ENCODE results near the gene MYO15B. TPM values are rescaled to one million over a fixed set of nuclear protein-coding genes. Genes with fewer than 3 reads are reported as not detected.

Gene MYO15B
- 261 TPM for polyA plus RNA-seq (2013)

GRCh38 chr17:75587675-75588595 is at the start of gene MYO15B:
Gene MYO15B, plus strand, starts transcription at chr17:75587800. Its CDS starts 258 bp downstream, at chr17:75588058.
- Histone ChIP-seq H3K4me1 (ENCODE audit: control extremely low read depth in 1 of 4, control insufficient read depth in 4 of 4, insufficient read depth in 4 of 4, low read length in 3 of 4) (peaks cover 5 to 32% (median 24%) of the 10 kb centered on the region in 4 experiments), H3K36me3 (ENCODE audit: control insufficient read depth in 4 of 4, insufficient read depth in 4 of 4, low read length in 3 of 4) (peaks cover 0 to 27% (median 24%) of the 10 kb centered on the region in 4 experiments), H3K4me3 (ENCODE audit: control insufficient read depth in 1 of 7, extremely low read depth in 1 of 7, insufficient read depth in 4 of 7, low read depth in 2 of 7, low read length in 6 of 7) (peak within 1 kb of the TSS; percentile 73 to 93 (median 84)), H3K9me3 (ENCODE audit: control extremely low read depth in 1 of 5, control insufficient read depth in 4 of 5, insufficient read depth in 2 of 5, low read depth in 1 of 5, low read length in 4 of 5) (no peaks in the 10 kb centered on the region), H3K27ac (ENCODE audit: insufficient read depth in 1 of 2, low read depth in 1 of 2, low read length in 2 of 2, poor library complexity in 1 of 2, severe bottlenecking in 2 of 2) (peak within 1 kb of the TSS; percentile 77 to 86), H3K27me3 (replicated peaks in 2 of 5; ENCODE audit: control insufficient read depth in 4 of 5, insufficient read depth in 5 of 5, low read length in 4 of 5) (no peaks in the 10 kb centered on the region)
- peak; percentile 83 to 92 (median 88) for DNase-seq
- ChIA-PET CTCF (interaction anchor here (0.6 to 2.6 kb wide), 13 partner anchors 10 to 195 kb away, joined by 3 to 8 read pairs (median 4); partner anchors contain the start of genes LLGL2 and TSEN54), POLR2A (interaction anchor here (0.5 to 1.6 kb wide), 8 partner anchors 13 to 83 kb away, joined by 4 to 6 read pairs (median 4); partner anchors contain the start of genes LLGL2 and TSEN54)
- under 1% methylated on average over 77 of the region's 82 CpGs for WGBS (ENCODE audit: insufficient coverage)

DNA sequence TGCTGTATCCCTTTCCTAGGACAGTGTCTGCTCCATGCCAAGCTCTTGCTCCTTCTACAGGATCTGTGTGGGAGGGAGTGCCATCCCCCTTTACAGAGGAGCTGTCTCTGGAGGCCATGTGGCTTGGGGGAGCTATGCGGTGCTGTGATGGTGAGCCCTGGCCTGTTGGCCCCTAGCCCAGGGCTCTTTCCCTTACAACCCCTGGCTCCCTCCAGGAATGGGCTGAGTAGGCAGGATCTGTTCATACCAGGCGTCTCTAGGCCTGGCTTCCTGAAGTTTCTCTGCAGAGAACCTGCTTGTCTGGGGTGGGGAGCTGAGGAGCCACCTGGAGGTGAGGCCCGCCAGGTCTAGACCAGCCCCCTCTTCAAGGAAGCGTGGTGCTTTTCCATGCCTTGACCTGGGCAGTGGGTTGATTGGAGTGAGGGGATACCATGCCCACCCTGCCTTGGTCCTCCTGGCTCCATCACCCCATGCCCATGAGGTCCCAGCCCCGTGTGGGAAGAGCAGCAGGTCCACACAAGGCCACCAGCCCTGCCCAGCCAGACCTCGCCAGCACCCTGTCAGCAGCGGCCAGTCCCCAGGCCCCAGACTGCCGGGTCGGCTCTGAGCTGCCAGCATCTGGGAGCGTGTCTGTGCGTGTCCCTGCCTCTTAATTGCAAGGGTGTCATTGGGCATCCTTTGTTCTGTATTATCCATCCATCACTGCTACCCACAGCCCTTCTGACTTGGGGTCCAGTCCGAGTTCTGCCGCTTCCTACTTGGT is 47.5 kb upstream of the MYO15B start:
- 98% methylated on average over 11 of the region's 13 CpGs for WGBS (ENCODE audit: insufficient coverage)
- CTCF ChIA-PET, result no interaction called here
- POLR2A ChIA-PET, result no interaction called here

GRCh38 chr17:75540923-75541503 is 46.6 kb upstream of the MYO15B start:
- POLR2A ChIA-PET, result no interaction called here
- WGBS (ENCODE audit: insufficient coverage), result 90% methylated on average over 3 of the region's 4 CpGs
- Histone ChIP-seq H3K9me3 (ENCODE audit: control extremely low read depth in 1 of 5, control insufficient read depth in 4 of 5, insufficient read depth in 2 of 5, low read depth in 1 of 5, low read length in 4 of 5) (no peaks in the 10 kb centered on the region), H3K27me3 (replicated peaks in 2 of 5; ENCODE audit: control insufficient read depth in 4 of 5, insufficient read depth in 5 of 5, low read length in 4 of 5) (no peaks in the 10 kb centered on the region), H3K27ac (ENCODE audit: insufficient read depth in 1 of 2, low read depth in 1 of 2, low read length in 2 of 2, poor library complexity in 1 of 2, severe bottlenecking in 2 of 2) (no peak overlapping the region), H3K4me1 (ENCODE audit: control extremely low read depth in 1 of 4, control insufficient read depth in 4 of 4, insufficient read depth in 4 of 4, low read length in 3 of 4) (peaks cover 0 to 2% (median under 1%) of the 10 kb centered on the region in 4 experiments), H3K36me3 (ENCODE audit: control insufficient read depth in 4 of 4, insufficient read depth in 4 of 4, low read length in 3 of 4) (no peaks in the 10 kb centered on the region), H3K4me3 (ENCODE audit: control insufficient read depth in 1 of 7, extremely low read depth in 1 of 7, insufficient read depth in 4 of 7, low read depth in 2 of 7, low read length in 6 of 7) (no peak overlapping the region)
- CTCF ChIA-PET, result no interaction called here
- no peak for DNase-seq

More for the DNA sequence above, 47.5 kb upstream of the MYO15B start:
- DNase-seq, result no peak
- no peaks in the 10 kb centered on the region for H3K9me3 ChIP-seq (ENCODE audit: control extremely low read depth in 1 of 5, control insufficient read depth in 4 of 5, insufficient read depth in 2 of 5, low read depth in 1 of 5, low read length in 4 of 5)
- H3K27me3 ChIP-seq (replicated peaks in 2 of 5; ENCODE audit: control insufficient read depth in 4 of 5, insufficient read depth in 5 of 5, low read length in 4 of 5), result no peaks in the 10 kb centered on the region
- H3K27ac ChIP-seq (ENCODE audit: insufficient read depth in 1 of 2, low read depth in 1 of 2, low read length in 2 of 2, poor library complexity in 1 of 2, severe bottlenecking in 2 of 2), result no peak overlapping the region
- H3K4me1 ChIP-seq (ENCODE audit: control extremely low read depth in 1 of 4, control insufficient read depth in 4 of 4, insufficient read depth in 4 of 4, low read length in 3 of 4), result peaks cover 0 to 11% (median 7%) of the 10 kb centered on the region in 4 experiments
- no peaks in the 10 kb centered on the region for H3K36me3 ChIP-seq (ENCODE audit: control insufficient read depth in 4 of 4, insufficient read depth in 4 of 4, low read length in 3 of 4)
- no peak overlapping the region for H3K4me3 ChIP-seq (ENCODE audit: control insufficient read depth in 1 of 7, extremely low read depth in 1 of 7, insufficient read depth in 4 of 7, low read depth in 2 of 7, low read length in 6 of 7)

GRCh38 chr17:75542229-75542628 is 45.4 kb upstream of the MYO15B start:
- H3K27ac ChIP-seq (ENCODE audit: insufficient read depth in 1 of 2, low read depth in 1 of 2, low read length in 2 of 2, poor library complexity in 1 of 2, severe bottlenecking in 2 of 2), result no peak overlapping the region
- CTCF ChIA-PET, result interaction anchor here (1.1 to 1.7 kb wide), 2 partner anchors 9 to 84 kb away, joined by 3 to 5 read pairs; no protein-coding TSS in a partner anchor
- no peaks in the 10 kb centered on the region for H3K9me3 ChIP-seq (ENCODE audit: control extremely low read depth in 1 of 5, control insufficient read depth in 4 of 5, insufficient read depth in 2 of 5, low read depth in 1 of 5, low read length in 4 of 5)
- 97% methylated on average over 6 of the region's 8 CpGs for WGBS (ENCODE audit: insufficient coverage)
- H3K4me1 ChIP-seq (ENCODE audit: control extremely low read depth in 1 of 4, control insufficient read depth in 4 of 4, insufficient read depth in 4 of 4, low read length in 3 of 4), result no peaks in the 10 kb centered on the region
- H3K36me3 ChIP-seq (ENCODE audit: control insufficient read depth in 4 of 4, insufficient read depth in 4 of 4, low read length in 3 of 4), result no peaks in the 10 kb centered on the region
- H3K27me3 ChIP-seq (replicated peaks in 2 of 5; ENCODE audit: control insufficient read depth in 4 of 5, insufficient read depth in 5 of 5, low read length in 4 of 5), result no peaks in the 10 kb centered on the region
- H3K4me3 ChIP-seq (ENCODE audit: control insufficient read depth in 1 of 7, extremely low read depth in 1 of 7, insufficient read depth in 4 of 7, low read depth in 2 of 7, low read length in 6 of 7), result no peak overlapping the region
- no peak for DNase-seq
- POLR2A ChIA-PET, result no interaction called here

DNA sequence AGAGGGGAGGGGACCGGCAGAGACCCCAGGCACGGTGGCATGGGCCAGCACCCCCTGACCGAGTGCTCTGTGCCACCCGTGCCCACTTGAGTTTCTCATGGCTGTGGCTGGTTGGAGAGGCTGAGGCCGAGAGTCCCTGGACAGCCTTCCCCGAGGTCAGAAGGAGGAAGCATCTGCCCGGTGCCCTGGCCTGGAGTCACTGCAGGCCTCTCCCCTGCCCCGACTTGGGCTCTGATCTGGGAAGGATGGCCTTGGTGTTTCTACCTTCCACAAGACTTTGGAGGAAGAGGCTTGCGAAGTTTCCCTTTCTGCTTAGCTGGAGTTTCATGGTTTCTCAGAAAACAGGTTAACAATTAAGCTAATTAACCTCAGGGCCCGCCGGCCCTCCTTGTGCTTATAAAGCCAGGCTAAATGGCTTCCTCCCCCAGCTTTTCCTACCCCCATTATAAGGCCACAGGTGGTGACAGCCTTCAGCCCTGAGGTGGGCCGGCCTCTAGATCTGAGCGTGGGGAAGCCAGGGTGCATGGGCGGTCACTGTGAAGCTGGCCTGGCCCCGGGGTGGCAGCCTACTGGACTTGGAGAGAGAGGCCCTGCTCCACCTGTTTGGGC is 44.8 kb upstream of the MYO15B start:
- H3K27me3 ChIP-seq (replicated peaks in 2 of 5; ENCODE audit: control insufficient read depth in 4 of 5, insufficient read depth in 5 of 5, low read length in 4 of 5), result no peaks in the 10 kb centered on the region
- ChIA-PET POLR2A (no interaction called here), CTCF (interaction anchor here (1.1 to 1.7 kb wide), 3 partner anchors 9 to 83 kb away, joined by 3 to 5 read pairs (median 3); no protein-coding TSS in a partner anchor)
- H3K9me3 ChIP-seq (ENCODE audit: control extremely low read depth in 1 of 5, control insufficient read depth in 4 of 5, insufficient read depth in 2 of 5, low read depth in 1 of 5, low read length in 4 of 5), result no peaks in the 10 kb centered on the region
- H3K4me1 ChIP-seq (ENCODE audit: control extremely low read depth in 1 of 4, control insufficient read depth in 4 of 4, insufficient read depth in 4 of 4, low read length in 3 of 4), result no peaks in the 10 kb centered on the region
- no peak for DNase-seq
- H3K4me3 ChIP-seq (ENCODE audit: control insufficient read depth in 1 of 7, extremely low read depth in 1 of 7, insufficient read depth in 4 of 7, low read depth in 2 of 7, low read length in 6 of 7), result no peak overlapping the region
- WGBS (ENCODE audit: insufficient coverage), result 94% methylated on average over 8 of the region's 15 CpGs
- no peaks in the 10 kb centered on the region for H3K36me3 ChIP-seq (ENCODE audit: control insufficient read depth in 4 of 4, insufficient read depth in 4 of 4, low read length in 3 of 4)
- no peak overlapping the region for H3K27ac ChIP-seq (ENCODE audit: insufficient read depth in 1 of 2, low read depth in 1 of 2, low read length in 2 of 2, poor library complexity in 1 of 2, severe bottlenecking in 2 of 2)

- POLR2A ChIA-PET, result no interaction called here
- CTCF ChIA-PET, result interaction anchor here (1.2 to 1.6 kb wide), 2 partner anchors 9 to 12 kb away, joined by 3 to 4 read pairs; no protein-coding TSS in a partner anchor
Observed at GRCh38 chr17:75544250-75544649, 43.4 kb upstream of the MYO15B start.

More at GRCh38 chr17:75544250-75544649, 43.4 kb upstream of the MYO15B start:
- Histone ChIP-seq H3K27ac (ENCODE audit: insufficient read depth in 1 of 2, low read depth in 1 of 2, low read length in 2 of 2, poor library complexity in 1 of 2, severe bottlenecking in 2 of 2) (no peak overlapping the region), H3K36me3 (ENCODE audit: control insufficient read depth in 4 of 4, insufficient read depth in 4 of 4, low read length in 3 of 4) (no peaks in the 10 kb centered on the region), H3K9me3 (ENCODE audit: control extremely low read depth in 1 of 5, control insufficient read depth in 4 of 5, insufficient read depth in 2 of 5, low read depth in 1 of 5, low read length in 4 of 5) (no peaks in the 10 kb centered on the region), H3K27me3 (replicated peaks in 2 of 5; ENCODE audit: control insufficient read depth in 4 of 5, insufficient read depth in 5 of 5, low read length in 4 of 5) (no peaks in the 10 kb centered on the region), H3K4me3 (ENCODE audit: control insufficient read depth in 1 of 7, extremely low read depth in 1 of 7, insufficient read depth in 4 of 7, low read depth in 2 of 7, low read length in 6 of 7) (no peak overlapping the region), H3K4me1 (ENCODE audit: control extremely low read depth in 1 of 4, control insufficient read depth in 4 of 4, insufficient read depth in 4 of 4, low read length in 3 of 4) (no peaks in the 10 kb centered on the region)
- no peak for DNase-seq
- WGBS (ENCODE audit: insufficient coverage), result 92% methylated on average over 7 of the region's 8 CpGs

Data from common myeloid progenitor, CD34-positive (primary cell).